Liver (tissue), 9 donors: ENCODE measurements around the gene UBN2. TPM values are rescaled to one million over a fixed set of nuclear protein-coding genes. Genes with fewer than 3 reads are reported as not detected.

Experiments
- DNase-seq: peaks from one replicate; pipeline ENCODE4 v3.0.0-alpha.2; 2017; ENCODE audit warnings: low spot score
- H3K27ac ChIP-seq, 2 donors: one replicate each; pipeline ENCODE4 v1.7.0; 2013; ENCODE audit warnings: inconsistent platforms in 2 of 2, low read length in 2 of 2, control low read depth in 1 of 2, low read depth in 1 of 2, mild to moderate bottlenecking in 1 of 2
- H3K27me3 ChIP-seq, 4 donors: one replicate each; pipeline versions ENCODE4 v1.6.1 to v1.7.0; 2013; ENCODE audit warnings: low read length in 3 of 4, inconsistent platforms in 1 of 4, mild to moderate bottlenecking in 1 of 4, moderate library complexity in 1 of 4; ENCODE audit not compliant: control insufficient read depth in 4 of 4, insufficient read depth in 4 of 4
- H3K36me3 ChIP-seq, 4 donors: one replicate each; pipeline versions ENCODE4 v1.6.1 to v1.7.0; 2013; ENCODE audit warnings: low read length in 3 of 4, mild to moderate bottlenecking in 3 of 4, low read depth in 1 of 4, moderate library complexity in 1 of 4; ENCODE audit not compliant: control insufficient read depth in 4 of 4, insufficient read depth in 3 of 4
- H3K4me1 ChIP-seq, 4 donors: one replicate each; pipeline versions ENCODE4 v1.6.1 to v1.7.0; 2013; ENCODE audit warnings: low read length in 3 of 4, mild to moderate bottlenecking in 3 of 4, moderate library complexity in 1 of 4; ENCODE audit not compliant: control insufficient read depth in 4 of 4, insufficient read depth in 4 of 4
- H3K4me3 ChIP-seq, 3 donors: one replicate each; pipeline versions ENCODE4 v1.6.1 to v1.7.0; 2013; ENCODE audit warnings: low read length in 3 of 3, control low read depth in 1 of 3, low read depth in 1 of 3, mild to moderate bottlenecking in 1 of 3
- H3K9ac ChIP-seq, 2 donors: one replicate each; pipeline ENCODE4 v1.7.0; 2013; ENCODE audit warnings: low read length in 2 of 2, mild to moderate bottlenecking in 2 of 2, moderate library complexity in 2 of 2, control low read depth in 1 of 2, low read depth in 1 of 2
- H3K9me3 ChIP-seq, 4 donors: one replicate each; pipeline versions ENCODE4 v1.6.1 to v1.7.0; 2013; ENCODE audit warnings: low read length in 3 of 4; ENCODE audit not compliant: control insufficient read depth in 4 of 4
- EGR1 ChIP-seq, 2 donors: IDR thresholded peaks; 2 replicates each; pipeline ENCODE4 v1.6.1; 2016 to 2018; ENCODE audit warnings: antibody characterized with exemption in 2 of 2, low read depth in 2 of 2
- JUND ChIP-seq, 2 donors: IDR thresholded peaks; 2 replicates each; pipeline ENCODE4 v1.6.1; 2016; ENCODE audit warnings: antibody characterized with exemption in 2 of 2
- NR2F2 ChIP-seq: IDR thresholded peaks from 2 replicates; pipeline ENCODE4 v1.6.1; 2016; ENCODE audit warnings: antibody characterized with exemption
- RAD21 ChIP-seq, 2 donors: IDR thresholded peaks; 2 replicates each; pipeline ENCODE4 v1.6.1; 2016; ENCODE audit warnings: antibody characterized with exemption in 2 of 2, mild to moderate bottlenecking in 2 of 2
- RXRA ChIP-seq, 2 donors: IDR thresholded peaks; 2 replicates each; pipeline ENCODE4 v1.6.1; 2017 to 2018; ENCODE audit warnings: antibody characterized with exemption in 2 of 2, mild to moderate bottlenecking in 1 of 2
- TAF1 ChIP-seq: conservative IDR thresholded peaks from 2 replicates; pipeline ENCODE4 v1.6.1; 2016; ENCODE audit warnings: antibody characterized with exemption, mild to moderate bottlenecking
- YY1 ChIP-seq: IDR thresholded peaks from 2 replicates; pipeline ENCODE4 v1.6.1; 2016; ENCODE audit warnings: antibody characterized with exemption, mild to moderate bottlenecking
- WGBS: extraction: QIAGEN DNeasy Blood & Tissue Kit; methylation state at CpG from one replicate; pipeline ENCODE4 v1.1.7; 2013; 5-methylcytosine and 5-hydroxymethylcytosine counted together
- polyA plus RNA-seq, 2 donors: library from polyadenylated mRNA; stranded (reverse) in 1 of 2; unstranded in 1 of 2; fragments of 200-250 nt in 1 of 2; fragments of >200 nt in 1 of 2; fragmentation: Nextera tagmentation in 1 of 2; extraction: Ambion mirVana in 1 of 2; gene quantifications; one replicate each; pipeline versions ENCODE4 v1.2.1 to v1.2.3, GENCODE V29; 2013 to 2015
- total RNA-seq, 2 donors: library from RNA; depleted of rRNA; stranded (reverse); fragments of >200 nt; gene quantifications; one replicate each; pipeline ENCODE4 v1.2.3, GENCODE V29; 2014
- TF ChIP-seq, protein P1 (sequence below): IDR thresholded peaks from 2 replicates; pipeline ENCODE4 v1.6.1; 2016; ENCODE audit warnings: antibody characterized with exemption
- TF ChIP-seq, protein P2 (sequence below): IDR thresholded peaks from 2 replicates; pipeline ENCODE4 v1.6.1; 2016; ENCODE audit warnings: antibody characterized with exemption
- TF ChIP-seq, protein P3 (sequence below): fragments of 150-350 bp; IDR thresholded peaks from 2 replicates; pipeline ENCODE4 v1.5.1; 2017; ENCODE audit warnings: improper control_type of control experiment, low read depth, low read length; ENCODE audit not compliant: missing input control
- TF ChIP-seq, protein P4 (sequence below): IDR thresholded peaks from 2 replicates; pipeline ENCODE4 v1.6.1; 2016; ENCODE audit warnings: antibody characterized with exemption
- donor health status: healthy.
- donor health status: healthy.
- donor health status: healthy.
- donor health status: healthy.
- donor health status: healthy.

Gene UBN2
- total and polyA plus RNA-seq, 4 donors, result 1.1 to 9.1 (median 4.8) TPM

DNA sequence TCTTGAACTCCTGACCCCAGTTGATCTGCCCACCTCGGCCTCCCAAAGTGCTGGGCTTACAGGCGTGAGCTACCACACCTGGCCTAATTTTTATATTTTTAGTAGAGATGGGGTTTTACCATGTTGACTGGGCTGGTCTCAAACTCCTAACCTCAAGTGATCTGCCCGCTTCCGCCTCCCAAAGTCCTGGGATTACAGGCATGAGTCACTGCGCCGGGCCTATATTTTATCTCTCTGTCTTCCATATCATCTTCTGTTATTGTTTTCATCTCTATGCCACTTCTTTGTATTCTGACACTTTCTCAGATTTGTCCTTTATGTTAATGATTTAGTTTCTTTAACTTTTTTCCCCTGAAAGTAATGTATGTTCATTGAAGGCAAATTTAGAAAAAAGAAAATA lies 55.1 kb downstream of the UBN2 start (continued):
- TF ChIP-seq, protein P1, sequence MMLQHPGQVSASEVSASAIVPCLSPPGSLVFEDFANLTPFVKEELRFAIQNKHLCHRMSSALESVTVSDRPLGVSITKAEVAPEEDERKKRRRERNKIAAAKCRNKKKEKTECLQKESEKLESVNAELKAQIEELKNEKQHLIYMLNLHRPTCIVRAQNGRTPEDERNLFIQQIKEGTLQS, result no peak
- TF ChIP-seq, protein P2, sequence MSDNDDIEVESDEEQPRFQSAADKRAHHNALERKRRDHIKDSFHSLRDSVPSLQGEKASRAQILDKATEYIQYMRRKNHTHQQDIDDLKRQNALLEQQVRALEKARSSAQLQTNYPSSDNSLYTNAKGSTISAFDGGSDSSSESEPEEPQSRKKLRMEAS, result no peak
- TF ChIP-seq RAD21 (IDR thresholded peaks at IDR 0.05) (no peak), EGR1 (IDR thresholded peaks at IDR 0.05; ENCODE audit: low read depth in 2 of 2) (no peak), TAF1 (no peak)
- TF ChIP-seq, protein P3, sequence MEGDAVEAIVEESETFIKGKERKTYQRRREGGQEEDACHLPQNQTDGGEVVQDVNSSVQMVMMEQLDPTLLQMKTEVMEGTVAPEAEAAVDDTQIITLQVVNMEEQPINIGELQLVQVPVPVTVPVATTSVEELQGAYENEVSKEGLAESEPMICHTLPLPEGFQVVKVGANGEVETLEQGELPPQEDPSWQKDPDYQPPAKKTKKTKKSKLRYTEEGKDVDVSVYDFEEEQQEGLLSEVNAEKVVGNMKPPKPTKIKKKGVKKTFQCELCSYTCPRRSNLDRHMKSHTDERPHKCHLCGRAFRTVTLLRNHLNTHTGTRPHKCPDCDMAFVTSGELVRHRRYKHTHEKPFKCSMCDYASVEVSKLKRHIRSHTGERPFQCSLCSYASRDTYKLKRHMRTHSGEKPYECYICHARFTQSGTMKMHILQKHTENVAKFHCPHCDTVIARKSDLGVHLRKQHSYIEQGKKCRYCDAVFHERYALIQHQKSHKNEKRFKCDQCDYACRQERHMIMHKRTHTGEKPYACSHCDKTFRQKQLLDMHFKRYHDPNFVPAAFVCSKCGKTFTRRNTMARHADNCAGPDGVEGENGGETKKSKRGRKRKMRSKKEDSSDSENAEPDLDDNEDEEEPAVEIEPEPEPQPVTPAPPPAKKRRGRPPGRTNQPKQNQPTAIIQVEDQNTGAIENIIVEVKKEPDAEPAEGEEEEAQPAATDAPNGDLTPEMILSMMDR, result no peak

DNA sequence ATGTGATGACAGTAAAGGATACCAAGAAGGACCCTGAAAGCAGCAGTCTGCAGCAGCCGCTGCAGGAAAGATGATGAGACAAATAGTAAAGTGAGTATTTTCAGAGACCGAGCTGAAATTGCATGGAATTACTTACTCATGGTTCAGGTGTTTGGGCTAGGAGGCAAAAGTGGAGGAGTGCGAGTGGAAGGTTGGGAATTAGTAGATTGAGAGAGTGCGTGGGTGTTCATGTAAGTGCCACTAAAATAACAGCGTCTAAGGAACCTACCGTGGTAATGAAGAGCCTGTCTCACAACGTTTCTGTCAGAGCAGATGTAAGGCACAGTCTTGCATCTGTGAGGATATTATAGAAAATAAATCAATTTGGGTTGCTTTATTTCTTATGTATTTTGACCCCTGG lies 61.8 kb downstream of the UBN2 start:
- 95% methylated on average over 7 of the region's 7 CpGs for WGBS
- peaks cover 0 to 5% (median 3%) of the 10 kb centered on the region in 4 donors for H3K36me3 ChIP-seq

More for the DNA sequence above, 61.8 kb downstream of the UBN2 start:
- TF ChIP-seq, protein P2, result no peak
- no peak for TF ChIP-seq NR2F2
- no peak for TF ChIP-seq EGR1 (IDR thresholded peaks at IDR 0.05; ENCODE audit: low read depth in 2 of 2)
- TF ChIP-seq RAD21 (IDR thresholded peaks at IDR 0.05), result no peak
- TF ChIP-seq, protein P4, sequence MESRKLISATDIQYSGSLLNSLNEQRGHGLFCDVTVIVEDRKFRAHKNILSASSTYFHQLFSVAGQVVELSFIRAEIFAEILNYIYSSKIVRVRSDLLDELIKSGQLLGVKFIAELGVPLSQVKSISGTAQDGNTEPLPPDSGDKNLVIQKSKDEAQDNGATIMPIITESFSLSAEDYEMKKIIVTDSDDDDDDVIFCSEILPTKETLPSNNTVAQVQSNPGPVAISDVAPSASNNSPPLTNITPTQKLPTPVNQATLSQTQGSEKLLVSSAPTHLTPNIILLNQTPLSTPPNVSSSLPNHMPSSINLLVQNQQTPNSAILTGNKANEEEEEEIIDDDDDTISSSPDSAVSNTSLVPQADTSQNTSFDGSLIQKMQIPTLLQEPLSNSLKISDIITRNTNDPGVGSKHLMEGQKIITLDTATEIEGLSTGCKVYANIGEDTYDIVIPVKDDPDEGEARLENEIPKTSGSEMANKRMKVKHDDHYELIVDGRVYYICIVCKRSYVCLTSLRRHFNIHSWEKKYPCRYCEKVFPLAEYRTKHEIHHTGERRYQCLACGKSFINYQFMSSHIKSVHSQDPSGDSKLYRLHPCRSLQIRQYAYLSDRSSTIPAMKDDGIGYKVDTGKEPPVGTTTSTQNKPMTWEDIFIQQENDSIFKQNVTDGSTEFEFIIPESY, result no peak
- TF ChIP-seq YY1, result no peak
- TF ChIP-seq RXRA (IDR thresholded peaks at IDR 0.05), result no peak
- no peak for TF ChIP-seq JUND (IDR thresholded peaks at IDR 0.05)
- TF ChIP-seq TAF1, result no peak
- TF ChIP-seq, protein P3, result no peak
- Histone ChIP-seq H3K9ac (no peak overlapping the region), H3K27me3 (no peaks in the 10 kb centered on the region), H3K4me1 (peaks cover 0 to 11% (median 3%) of the 10 kb centered on the region in 4 donors), H3K9me3 (no peaks in the 10 kb centered on the region), H3K27ac (no peak overlapping the region), H3K4me3 (no peak overlapping the region)
- DNase-seq, result no peak
